HepG2 (cell line): ENCODE data around the gene SUMO4. TPM values are rescaled to one million over a fixed set of nuclear protein-coding genes. Genes with fewer than 3 reads are reported as not detected.

Source experiments
- ZBTB21 ChIP-seq: sonication (generic); formaldehyde crosslinking; IDR thresholded peaks from 2 replicates; pipeline ENCODE4 v1.4.0; 2020; ENCODE audit warnings: missing genetic modification reagents
- polyA plus RNA-seq, 8 experiments: library from polyadenylated mRNA; depleted of rRNA in 3 of 8; stranded (reverse) in 7 of 8; unstranded in 1 of 8; fragments of >200 nt; fragmentation: Illumina TruSeq in 4 of 8; extraction: Trizol in 4 of 8; gene quantifications; 2 replicates each; pipeline versions ENCODE4 v1.2.1 to v1.2.3, GENCODE V29; 2011 to 2016; ENCODE audit warnings: low read depth in 4 of 8, missing spikeins in 1 of 8, mixed read lengths in 1 of 8; ENCODE audit not compliant: insufficient read depth in 1 of 8
- total RNA-seq, 5 experiments: library from RNA; depleted of rRNA; stranded (reverse); fragments of >200 nt; fragmentation: Illumina TruSeq; extraction: Trizol; gene quantifications; 2 replicates each; pipeline ENCODE4 v1.2.3, GENCODE V29; 2016; ENCODE audit warnings: low read depth in 1 of 5
- TF ChIP-seq, protein P1 (sequence below): sonication (generic); formaldehyde crosslinking; IDR thresholded peaks from 2 replicates; pipeline ENCODE4 v1.8.0; 2022; ENCODE audit warnings: mild to moderate bottlenecking, missing genetic modification reagents, borderline replicate concordance

SUMO4 gene
- total and polyA plus RNA-seq, 2 of the 13 experiments (the other 11 are each of a cell fraction or from before 2014, with no cell fraction given), result 0.22 to 1.2 TPM

DNA sequence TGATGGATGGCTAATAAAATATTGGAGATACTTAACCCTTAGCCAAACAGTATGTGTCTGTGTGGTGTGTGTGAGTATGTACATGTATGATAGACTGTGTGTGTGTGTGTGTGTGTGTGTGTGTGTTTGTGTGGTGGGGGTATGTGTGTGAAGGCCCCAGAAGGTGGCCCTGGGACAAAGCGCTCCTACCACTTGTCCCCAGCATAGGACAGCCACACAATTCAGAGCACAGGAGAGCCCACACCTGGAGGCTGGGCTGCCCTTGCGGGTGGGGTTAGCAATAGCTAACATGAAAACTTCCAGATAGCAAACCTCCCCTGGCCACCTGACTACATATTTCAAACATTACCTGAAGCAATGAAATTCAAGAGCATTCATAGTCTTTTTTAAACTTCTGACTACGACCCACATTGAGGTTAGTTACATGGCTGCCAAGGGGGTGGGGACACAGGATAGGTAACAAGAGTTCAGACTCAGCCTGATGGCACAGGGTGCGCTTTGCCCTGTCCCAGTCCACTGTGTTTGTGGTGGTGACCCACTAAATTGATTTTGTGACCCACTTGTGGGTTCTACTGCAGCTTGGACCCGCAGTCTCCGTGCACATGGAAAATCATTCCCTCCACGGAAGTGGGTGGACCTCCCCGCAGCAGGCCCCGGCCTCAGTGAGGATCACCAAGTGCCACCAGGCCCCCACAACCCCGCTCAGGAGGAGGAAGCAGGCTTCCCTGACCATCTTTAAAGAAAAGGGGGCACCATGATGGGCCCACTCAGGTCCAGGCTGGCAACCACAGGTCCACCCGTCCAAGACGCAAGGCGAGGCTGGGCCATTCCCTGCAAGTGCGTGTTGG, 50.0 kb downstream of the SUMO4 start (continued):
- TF ChIP-seq, protein P1, sequence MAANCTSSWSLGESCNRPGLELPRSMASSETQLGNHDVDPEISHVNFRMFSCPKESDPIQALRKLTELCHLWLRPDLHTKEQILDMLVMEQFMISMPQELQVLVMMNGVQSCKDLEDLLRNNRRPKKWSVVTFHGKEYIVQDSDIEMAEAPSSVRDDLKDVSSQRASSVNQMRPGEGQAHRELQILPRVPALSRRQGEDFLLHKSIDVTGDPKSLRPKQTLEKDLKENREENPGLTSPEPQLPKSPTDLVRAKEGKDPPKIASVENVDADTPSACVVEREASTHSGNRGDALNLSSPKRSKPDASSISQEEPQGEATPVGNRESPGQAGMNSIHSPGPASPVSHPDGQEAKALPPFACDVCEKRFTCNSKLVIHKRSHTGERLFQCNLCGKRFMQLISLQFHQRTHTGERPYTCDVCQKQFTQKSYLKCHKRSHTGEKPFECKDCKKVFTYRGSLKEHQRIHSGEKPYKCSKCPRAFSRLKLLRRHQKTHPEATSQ, result no peak
- no peak for TF ChIP-seq ZBTB21 (CRISPR knock-in tag)

Other genes with a start within 250 kb of the SUMO4 start
- 23.7 and 44.3 TPM in 2 replicates for gene TAB2, start 82.5 kb upstream of the SUMO4 start, total RNA-seq (2016; rRNA removed; fragmentation: Illumina TruSeq; extraction: Trizol)
- 38.1 and 50.2 TPM in 2 replicates for gene TAB2, start 82.5 kb upstream of the SUMO4 start, polyA plus RNA-seq (2011; rRNA removed)
- gene ZC3H12D, start 84.8 kb downstream of the SUMO4 start, total RNA-seq (2016; rRNA removed; fragmentation: Illumina TruSeq; extraction: Trizol), result 2.1 and 2.7 TPM in 2 replicates
- gene ZC3H12D, start 84.8 kb downstream of the SUMO4 start, polyA plus RNA-seq (2011; rRNA removed), result 1.2 and 1.7 TPM in 2 replicates
- 46.0 and 67.8 TPM in 2 replicates for gene PPIL4, start 145.8 kb downstream of the SUMO4 start, total RNA-seq (2016; rRNA removed; fragmentation: Illumina TruSeq; extraction: Trizol)
- gene PPIL4, start 145.8 kb downstream of the SUMO4 start, polyA plus RNA-seq (2011; rRNA removed), result 5.2 and 5.5 TPM in 2 replicates
- 15.4 and 27.5 TPM in 2 replicates for gene GINM1, start 166.1 kb downstream of the SUMO4 start, total RNA-seq (2016; rRNA removed; fragmentation: Illumina TruSeq; extraction: Trizol)
- 17.5 and 19.4 TPM in 2 replicates for gene GINM1, start 166.1 kb downstream of the SUMO4 start, polyA plus RNA-seq (2011; rRNA removed)
- gene KATNA1, start 248.5 kb downstream of the SUMO4 start, total RNA-seq (2016; rRNA removed; fragmentation: Illumina TruSeq; extraction: Trizol), result 25.3 and 31.2 TPM in 2 replicates
- 11.4 and 14.8 TPM in 2 replicates for gene KATNA1, start 248.5 kb downstream of the SUMO4 start, polyA plus RNA-seq (2011; rRNA removed)